HFF-Myc (cell line): ENCODE data around the gene LTK.
"Not testable (repeated sequence)": the region's sequence is repeated elsewhere in the genome, so short reads cannot be mapped to it uniquely, and the experiment has no call there.

Experiments used
- DNase-seq: peaks from one replicate; pipeline ENCODE4 v3.0.0-alpha.2; 2011; ENCODE audit warnings: low read depth; ENCODE audit errors: extremely low read depth
- H3K4me3 ChIP-seq: replicated peaks from 2 replicates; pipeline ENCODE4 v1.5.1; 2011; ENCODE audit warnings: low read depth, mild to moderate bottlenecking, control low read depth, low read length
- CTCF ChIP-seq: IDR thresholded peaks from 2 replicates; pipeline ENCODE4 v1.5.1; 2012; ENCODE audit warnings: mild to moderate bottlenecking, low read depth, low read length, control low read depth; ENCODE audit errors: missing control alignments

LTK gene

GRCh38 chr15:41482110-41482877, 31.3 kb downstream of the LTK start:
- no peak overlapping the region for H3K4me3 ChIP-seq
- TF ChIP-seq CTCF = no peak
- no peak for DNase-seq

GRCh38 chr15:41480396-41481140, 33.1 kb downstream of the LTK start:
- TF ChIP-seq CTCF = no peak
- no peak overlapping the region for H3K4me3 ChIP-seq
- no peak for DNase-seq

- no peak overlapping the region for H3K4me3 ChIP-seq
- TF ChIP-seq CTCF = no peak
- no peak for DNase-seq
Measured at GRCh38 chr15:41476416-41477048, 37.1 kb downstream of the LTK start.

GRCh38 chr15:41474941-41475340, 38.7 kb downstream of the LTK start:
- no peak for DNase-seq
- TF ChIP-seq CTCF = no peak
- H3K4me3 ChIP-seq = no peak overlapping the region

- DNase-seq = no peak
- H3K4me3 ChIP-seq = no peak overlapping the region
- no peak for TF ChIP-seq CTCF
Measured at GRCh38 chr15:41474436-41474835, 39.2 kb downstream of the LTK start.

- no peak overlapping the region for H3K4me3 ChIP-seq
- no peak for TF ChIP-seq CTCF
- DNase-seq = no peak
Measured at GRCh38 chr15:41473418-41473817, 40.2 kb downstream of the LTK start.

- DNase-seq = not testable (repeated sequence)
Measured at GRCh38 chr15:41469644-41470043, 44.0 kb downstream of the LTK start.

More at GRCh38 chr15:41469644-41470043, 44.0 kb downstream of the LTK start:
- not testable (repeated sequence) for H3K4me3 ChIP-seq
